Heart left ventricle (tissue), 16 donors: ENCODE measurements around the gene NIT2. TPM values are rescaled to one million over a fixed set of nuclear protein-coding genes. Genes with fewer than 3 reads are reported as not detected.
A peak's percentile ranks its signal among the peaks of the same experiment; 100 is the strongest.

Experiments
- ATAC-seq, 4 donors: fragments of 200-7000 bp; cut with Tn5 transposase; one replicate each; pipeline ENCODE4 v1.9.1; 2020 to 2022; ENCODE audit warnings: moderate library complexity in 4 of 4, mild to moderate bottlenecking in 3 of 4, moderate number of reproducible peaks in 1 of 4
- DNase-seq, 5 donors: peaks; one replicate each; pipeline ENCODE4 v3.0.0-alpha.2; 2020
- H3K27ac ChIP-seq, 12 donors: fragments of 200-600 bp; sonication (generic) in 4 of 12; one replicate each; pipeline versions ENCODE4 v1.5.0 to v1.8.0; 2016 to 2022; ENCODE audit warnings: mild to moderate bottlenecking in 2 of 12
- H3K27me3 ChIP-seq, 9 donors: fragments of 200-600 bp; sonication (generic) in 2 of 9; one replicate each; pipeline versions ENCODE4 v1.5.1 to v1.8.0; 2016 to 2022; ENCODE audit warnings: mild to moderate bottlenecking in 3 of 9
- H3K36me3 ChIP-seq, 9 donors: fragments of 200-600 bp; sonication (generic) in 2 of 9; one replicate each; pipeline versions ENCODE4 v1.5.0 to v1.8.0; 2018 to 2022; ENCODE audit warnings: mild to moderate bottlenecking in 2 of 9
- H3K4me1 ChIP-seq, 12 donors: fragments of 200-600 bp; sonication (generic) in 4 of 12; one replicate each; pipeline versions ENCODE4 v1.5.0 to v1.8.0; 2016 to 2022; ENCODE audit warnings: mild to moderate bottlenecking in 3 of 12
- H3K4me3 ChIP-seq, 12 donors: fragments of 200-600 bp; sonication (generic) in 4 of 12; one replicate each; pipeline versions ENCODE4 v1.5.0 to v1.8.0; 2017 to 2022; ENCODE audit warnings: mild to moderate bottlenecking in 9 of 12, moderate library complexity in 4 of 12
- H3K9me3 ChIP-seq, 12 donors: fragments of 200-600 bp; sonication (generic) in 4 of 12; one replicate each; pipeline versions ENCODE4 v1.5.0 to v1.8.0; 2016 to 2022; ENCODE audit warnings: mild to moderate bottlenecking in 1 of 12
- CTCF ChIP-seq, 12 donors: fragments of 200-600 bp; sonication (generic) in 4 of 12; IDR thresholded peaks; one replicate each; pipeline versions ENCODE4 v1.5.0 to v1.8.0; 2018 to 2022; ENCODE audit warnings: antibody characterized with exemption in 12 of 12, mild to moderate bottlenecking in 5 of 12
- POLR2A ChIP-seq, 2 donors: fragments of 450-650 bp; IDR thresholded peaks; one replicate each; pipeline ENCODE4 v1.6.1; 2017; ENCODE audit warnings: antibody characterized with exemption in 2 of 2, mild to moderate bottlenecking in 2 of 2, moderate library complexity in 2 of 2
- WGBS, 4 donors: extraction: QIAGEN DNeasy Blood & Tissue Kit in 2 of 4; methylation state at CpG; one replicate each; pipeline versions ENCODE4 v1.1.5 to v1.1.7; 2013 to 2018; 5-methylcytosine and 5-hydroxymethylcytosine counted together
- intact Hi-C, 10 donors: fragments of 100-400 bp; cut with DNase I; formaldehyde crosslinking; loops; one replicate each; pipeline versions ENCODE4 v1.11.1 to v1.14.2; 2022
- polyA plus RNA-seq, 2 donors: library from polyadenylated mRNA; stranded (reverse); fragments of 200-250 nt; gene quantifications; one replicate each; pipeline ENCODE4 v1.2.3, GENCODE V29; 2013
- total RNA-seq, 9 donors: library from RNA; depleted of rRNA in 2 of 9; stranded (reverse); fragments of >200 nt in 2 of 9; fragmentation: NEBNext Ultra II Directional in 3 of 9; extraction: Animal tissue kit (Norgen Biotek cat#: 25700) in 3 of 9; gene quantifications; one replicate each; pipeline versions ENCODE4 v1.1.0 to v1.2.4, GENCODE V29; 2016 to 2023
- donor health status: ischemic (EF 13 %, LVEDD 7.1; RV severe dilation, severe dysfunction).
- donor health status: healthy with polysubstance abuse.
- donor health status: DM: no; HTN: yes; CAD: no.
- donor health status: DM: no; HTN: no; CAD: no.
- donor health status: ischemic (EF 25% LVEDD 6.9; RV normal size, moderate dysfunction).
- donor health status: ischemic (EF 25% LVEDD 5.7; RV mildly dilated, moderate dysfunction).
- donor health status: healthy.
- donor health status: DM: yes; HTN: yes; CAD: no.
- donor health status: ischemic (EF 35%, LVEDD 5.7; RV mildly dilated, moderate dysfunction).
- donor health status: nonischemic (EF 11% LVEDD 7.7; RV severe dilation, severe dysfunction).
- donor health status: DM: yes; HTN: yes; CAD: no.
- donor health status: PGD.
- donor health status: ischemic (EF 29% LVEDD 5.4; RV normal size, mild dysfunction).
- donor health status: nonischemic (EF 23%, LVEDD 6.1; RV moderate dilation, normal function).

The NIT2 gene
- total and polyA plus RNA-seq, 11 donors, result 11.6 to 50.9 (median 31.1) TPM

- H3K27me3 ChIP-seq, result no peaks in the 10 kb centered on the region
- no peaks in the 10 kb centered on the region for H3K9me3 ChIP-seq
- TF ChIP-seq CTCF (IDR thresholded peaks at IDR 0.05) (no peak), POLR2A (IDR thresholded peaks at IDR 0.05) (no peak)
- ATAC-seq, result no peak
- DNase-seq, result no peak
- intact Hi-C loops, result loop anchor here in 2 of 10 donors (5.0 to 10.0 kb wide), 2 partner anchors 282 to 284 kb away; no protein-coding TSS in a partner anchor
- H3K4me3 ChIP-seq, result no peak overlapping the region
- WGBS, 4 donors, result 92 to 96% (median 94%) methylated on average over 3 of the region's 3 CpGs
- peaks cover 0 to 99% (median 64%) of the 10 kb centered on the region in 9 donors for H3K36me3 ChIP-seq
- no peaks in the 10 kb centered on the region for H3K4me1 ChIP-seq
- H3K27ac ChIP-seq, result no peak overlapping the region
Observed at GRCh38 chr3:100310355-100310965, 24.1 kb upstream of the NIT2 start.

- 62 to 76% (median 68%) methylated on average over 2 of the region's 2 CpGs for WGBS, 4 donors
- H3K4me3 ChIP-seq, result no peak overlapping the region
- peaks cover 0 to 99% (median 64%) of the 10 kb centered on the region in 9 donors for H3K36me3 ChIP-seq
- no peak for DNase-seq
- intact Hi-C loops, result loop anchor here in 2 of 10 donors (5.0 to 10.0 kb wide), 2 partner anchors 281 to 284 kb away; no protein-coding TSS in a partner anchor
- no peaks in the 10 kb centered on the region for H3K27me3 ChIP-seq
- ATAC-seq, result no peak
- no peaks in the 10 kb centered on the region for H3K4me1 ChIP-seq
- no peaks in the 10 kb centered on the region for H3K9me3 ChIP-seq
- TF ChIP-seq POLR2A (IDR thresholded peaks at IDR 0.05) (no peak), CTCF (IDR thresholded peaks at IDR 0.05) (no peak)
- H3K27ac ChIP-seq, result no peak overlapping the region
Observed at GRCh38 chr3:100311011-100311410, 23.5 kb upstream of the NIT2 start.

GRCh38 chr3:100316641-100317069, 17.9 kb upstream of the NIT2 start:
- H3K4me3 ChIP-seq, result no peak overlapping the region
- peaks cover 3 to 89% (median 56%) of the 10 kb centered on the region in 9 donors for H3K36me3 ChIP-seq
- H3K9me3 ChIP-seq, result no peaks in the 10 kb centered on the region
- peaks cover 0 to 10% (median 0%) of the 10 kb centered on the region in 12 donors for H3K4me1 ChIP-seq
- no peak overlapping the region for H3K27ac ChIP-seq
- ATAC-seq (peak; percentile 47 to 86 (median 68)), DNase-seq (peak in 1 of 5 donors; percentile 17)
- 33 to 42% (median 39%) methylated on average over 8 of the region's 8 CpGs for WGBS, 4 donors
- H3K27me3 ChIP-seq, result no peaks in the 10 kb centered on the region
- TF ChIP-seq CTCF (IDR thresholded peaks at IDR 0.05) (peak; percentile 47 to 76 (median 62)), POLR2A (IDR thresholded peaks at IDR 0.05) (no peak)
- intact Hi-C loops, result loop anchor here in 9 of 10 donors (2.0 to 10.0 kb wide), 4 partner anchors 271 to 278 kb away; no protein-coding TSS in a partner anchor

GRCh38 chr3:100317912-100318311, 16.6 kb upstream of the NIT2 start:
- no peak for TF ChIP-seq CTCF (IDR thresholded peaks at IDR 0.05)
- TF ChIP-seq POLR2A (IDR thresholded peaks at IDR 0.05), result no peak
- DNase-seq (no peak), ATAC-seq (no peak)
- peaks cover 3 to 89% (median 63%) of the 10 kb centered on the region in 9 donors for H3K36me3 ChIP-seq
- 69 to 80% (median 72%) methylated on average over 2 of the region's 2 CpGs for WGBS, 4 donors
- peaks cover 0 to 10% (median 0%) of the 10 kb centered on the region in 12 donors for H3K4me1 ChIP-seq
- no peak overlapping the region for H3K4me3 ChIP-seq
- H3K9me3 ChIP-seq, result no peaks in the 10 kb centered on the region
- H3K27me3 ChIP-seq, result no peaks in the 10 kb centered on the region
- H3K27ac ChIP-seq, result peak overlapping the region in 1 of 12 donors; percentile 1
- intact Hi-C loops, result loop anchor here in 9 of 10 donors (2.0 to 10.0 kb wide), 4 partner anchors 269 to 277 kb away; no protein-coding TSS in a partner anchor
